GM08714 (cell line): ENCODE data around the gene CYP2A13.
"Not testable (repeated sequence)": the region's sequence is repeated elsewhere in the genome, so short reads cannot be mapped to it uniquely, and the experiment has no call there.

Experiments
- H3K4me3 ChIP-seq: fragments of 200-500 bp; sonication (Bioruptor generic); 2 replicates; pipeline ENCODE4 v1.5.1; 2014; ENCODE audit warnings: mild to moderate bottlenecking, low read length, inconsistent platforms
- ZNF274 ChIP-seq: IDR thresholded peaks from 2 replicates; pipeline ENCODE4 v1.6.1; 2012; ENCODE audit warnings: mild to moderate bottlenecking, low read depth, low read length

The CYP2A13 gene

DNA sequence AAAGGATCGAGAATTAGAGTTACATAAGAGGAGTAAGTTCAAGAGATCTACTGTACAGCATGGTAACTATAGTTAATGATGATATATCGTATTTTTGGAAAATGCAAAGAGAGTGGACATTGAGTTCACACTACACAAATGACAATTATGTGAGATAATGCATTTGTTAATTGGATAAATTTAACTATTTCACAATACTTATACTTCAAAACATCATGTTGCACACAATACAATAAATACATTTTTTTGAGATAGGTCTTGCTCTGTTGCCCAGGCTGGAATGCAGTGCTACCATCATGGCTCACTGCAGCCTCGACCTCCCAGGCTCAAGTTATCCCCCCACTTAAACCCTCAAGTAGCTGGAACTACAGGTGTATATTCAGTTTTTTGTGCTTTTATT lies 17.9 kb downstream of the CYP2A13 start:
- TF ChIP-seq ZNF274: no peak
- no peak overlapping the region for H3K4me3 ChIP-seq

GRCh38 chr19:41111296-41111695 lies 23.0 kb downstream of the CYP2A13 start:
- no peak overlapping the region for H3K4me3 ChIP-seq
- no peak for TF ChIP-seq ZNF274

DNA sequence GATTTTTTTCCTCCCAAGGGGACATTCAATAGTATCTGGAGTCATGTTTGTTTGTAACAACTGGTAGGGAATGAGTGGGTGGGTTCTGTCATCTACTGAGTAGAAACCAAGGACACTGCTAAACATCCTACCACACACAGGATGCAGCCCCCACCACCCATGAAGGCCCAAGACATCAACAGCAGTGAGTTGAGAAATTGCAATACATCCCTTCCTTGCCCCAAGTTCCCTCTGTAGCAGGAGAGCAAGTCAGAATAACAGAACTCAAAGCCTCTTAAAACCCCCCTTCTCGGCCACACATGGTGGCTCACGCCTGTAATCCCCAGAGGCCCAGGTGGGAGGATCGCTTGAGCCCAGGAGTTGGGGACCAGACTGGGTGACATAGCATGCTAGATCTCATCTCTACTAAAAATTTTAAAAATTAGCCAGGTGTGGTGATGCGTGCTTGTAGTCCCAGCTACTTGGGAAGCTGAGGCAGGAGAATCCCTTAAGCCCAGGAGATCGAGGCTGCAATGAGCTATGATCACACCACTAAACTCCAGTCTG lies 23.6 kb downstream of the CYP2A13 start:
- no peak for TF ChIP-seq ZNF274
- no peak overlapping the region for H3K4me3 ChIP-seq

- H3K4me3 ChIP-seq: no peak overlapping the region
- TF ChIP-seq ZNF274: no peak
Observed at GRCh38 chr19:41112728-41113290, 24.6 kb downstream of the CYP2A13 start.

GRCh38 chr19:41114132-41114531 lies 25.9 kb downstream of the CYP2A13 start, which contains the start of gene CYP2F1:
Gene CYP2F1, plus strand, starts transcription at chr19:41114432. Its CDS starts 1,757 bp downstream, at chr19:41116189.
- no peak for TF ChIP-seq ZNF274
- no peak within 1 kb of the TSS for H3K4me3 ChIP-seq

GRCh38 chr19:41116261-41116660 lies 28.0 kb downstream of the CYP2A13 start:
- no peak for TF ChIP-seq ZNF274
- H3K4me3 ChIP-seq: no peak overlapping the region

GRCh38 chr19:41120929-41121911 lies 33.0 kb downstream of the CYP2A13 start:
- not testable (repeated sequence) for H3K4me3 ChIP-seq

- not testable (repeated sequence) for H3K4me3 ChIP-seq
Observed at GRCh38 chr19:41122846-41123245, 34.6 kb downstream of the CYP2A13 start.

- no peak for TF ChIP-seq ZNF274
- no peak overlapping the region for H3K4me3 ChIP-seq
Observed at GRCh38 chr19:41123716-41124294, 35.6 kb downstream of the CYP2A13 start.

GRCh38 chr19:41126765-41127203 lies 38.5 kb downstream of the CYP2A13 start:
- not testable (repeated sequence) for H3K4me3 ChIP-seq

GRCh38 chr19:41127362-41127761 lies 39.1 kb downstream of the CYP2A13 start:
- not testable (repeated sequence) for H3K4me3 ChIP-seq

DNA sequence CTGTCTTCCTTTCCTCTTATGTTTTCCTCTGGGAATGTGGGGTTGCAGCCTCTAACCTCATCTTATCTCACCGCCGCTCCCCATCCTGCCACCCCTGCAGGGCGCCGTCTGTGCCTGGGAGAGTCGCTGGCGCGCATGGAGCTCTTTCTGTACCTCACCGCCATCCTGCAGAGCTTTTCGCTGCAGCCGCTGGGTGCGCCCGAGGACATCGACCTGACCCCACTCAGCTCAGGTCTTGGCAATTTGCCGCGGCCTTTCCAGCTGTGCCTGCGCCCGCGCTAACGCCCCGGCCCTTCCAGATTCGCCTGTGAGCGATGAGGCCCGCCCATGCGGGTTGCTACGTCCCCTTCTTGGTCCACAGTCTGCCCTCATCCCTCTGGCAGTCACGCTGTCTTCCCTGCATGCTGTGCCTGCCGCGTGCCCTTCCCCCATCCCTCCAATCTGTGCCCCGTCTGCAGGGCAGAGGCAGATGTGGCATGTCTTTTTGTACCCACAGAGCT lies 39.6 kb downstream of the CYP2A13 start:
- not testable (repeated sequence) for H3K4me3 ChIP-seq

DNA sequence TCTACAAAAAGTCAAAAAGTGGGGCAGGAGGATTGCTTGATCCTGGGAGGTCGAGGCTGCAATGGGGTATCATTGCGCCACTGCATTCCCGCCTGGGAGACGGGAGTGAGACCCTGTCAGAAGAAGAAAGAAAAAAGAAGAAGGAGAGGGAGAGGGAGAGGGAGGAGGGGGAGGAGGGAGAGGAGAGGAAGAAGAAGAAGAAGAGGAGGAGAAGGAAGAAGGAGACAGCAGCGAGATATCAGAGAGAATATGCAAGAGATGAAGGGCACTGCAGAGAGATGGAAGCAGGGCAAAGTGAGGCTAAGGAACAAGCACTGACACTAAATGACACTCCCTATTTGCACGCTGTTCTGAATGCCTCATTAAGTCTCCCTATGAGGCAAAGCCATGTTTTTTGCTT lies 40.4 kb downstream of the CYP2A13 start:
- TF ChIP-seq ZNF274: no peak

GRCh38 chr19:41131186-41131585 lies 42.9 kb downstream of the CYP2A13 start:
- no peak overlapping the region for H3K4me3 ChIP-seq
- TF ChIP-seq ZNF274: no peak

More for the DNA sequence above, 40.4 kb downstream of the CYP2A13 start:
- no peak overlapping the region for H3K4me3 ChIP-seq

DNA sequence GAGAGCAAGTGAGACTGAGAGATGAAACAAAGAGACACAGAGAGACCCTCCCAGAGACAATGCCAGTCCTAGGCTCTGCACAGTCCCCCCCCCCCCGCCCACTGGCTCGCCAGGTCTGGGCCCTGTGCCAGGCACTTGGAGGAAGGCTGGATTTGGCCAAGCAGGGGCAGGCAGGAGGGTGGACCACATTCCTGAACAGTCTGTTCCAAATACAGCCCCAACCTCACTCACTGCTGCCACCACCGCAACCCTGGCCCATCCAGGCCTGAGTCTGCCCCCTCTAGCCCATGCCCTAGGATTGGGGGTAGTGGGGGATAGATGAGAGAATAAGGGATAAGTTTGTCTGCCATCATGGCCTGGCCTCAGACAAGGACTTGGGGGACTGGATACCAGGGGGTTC lies 45.0 kb downstream of the CYP2A13 start:
- no peak for TF ChIP-seq ZNF274
- no peak overlapping the region for H3K4me3 ChIP-seq
